Daoy (cell line): ENCODE measurements around the gene TRA2B. TPM values are rescaled to one million over a fixed set of nuclear protein-coding genes. Genes with fewer than 3 reads are reported as not detected.
"Not testable (repeated sequence)": the region's sequence is repeated elsewhere in the genome, so short reads cannot be mapped to it uniquely, and the experiment has no call there.

Source experiments
- DNase-seq: peaks from one replicate; pipeline ENCODE4 v3.0.0-alpha.2; 2015; ENCODE audit warnings: low read depth
- total RNA-seq: library from RNA; depleted of rRNA; stranded (reverse); fragments of >200 nt; shearing (Covaris generic); gene quantifications from 2 replicates; pipeline ENCODE4 v1.2.3, GENCODE V29; 2014

TRA2B gene
- total RNA-seq, 1 experiment from 2014 or later = 296 TPM

DNA sequence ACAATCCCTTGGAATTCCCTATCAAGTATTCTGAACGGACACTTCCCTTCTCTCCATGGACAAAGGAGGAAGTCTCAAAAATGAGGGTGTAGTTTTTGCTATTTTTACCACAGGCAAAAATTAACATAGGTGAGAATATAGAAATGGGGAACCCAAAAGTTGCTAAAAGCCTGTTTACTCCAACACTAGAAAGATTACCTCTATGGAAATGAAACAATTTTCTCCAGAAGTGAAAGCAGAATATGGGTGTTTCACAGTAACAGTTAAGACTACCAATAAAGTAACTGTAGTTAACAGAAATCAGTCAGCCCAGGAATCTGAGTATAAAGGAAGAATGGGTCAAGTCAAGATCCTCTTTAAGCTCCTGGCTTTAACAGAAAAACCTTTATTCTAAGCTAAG, 9.3 kb downstream of the TRA2B start:
- no peak for DNase-seq

DNA sequence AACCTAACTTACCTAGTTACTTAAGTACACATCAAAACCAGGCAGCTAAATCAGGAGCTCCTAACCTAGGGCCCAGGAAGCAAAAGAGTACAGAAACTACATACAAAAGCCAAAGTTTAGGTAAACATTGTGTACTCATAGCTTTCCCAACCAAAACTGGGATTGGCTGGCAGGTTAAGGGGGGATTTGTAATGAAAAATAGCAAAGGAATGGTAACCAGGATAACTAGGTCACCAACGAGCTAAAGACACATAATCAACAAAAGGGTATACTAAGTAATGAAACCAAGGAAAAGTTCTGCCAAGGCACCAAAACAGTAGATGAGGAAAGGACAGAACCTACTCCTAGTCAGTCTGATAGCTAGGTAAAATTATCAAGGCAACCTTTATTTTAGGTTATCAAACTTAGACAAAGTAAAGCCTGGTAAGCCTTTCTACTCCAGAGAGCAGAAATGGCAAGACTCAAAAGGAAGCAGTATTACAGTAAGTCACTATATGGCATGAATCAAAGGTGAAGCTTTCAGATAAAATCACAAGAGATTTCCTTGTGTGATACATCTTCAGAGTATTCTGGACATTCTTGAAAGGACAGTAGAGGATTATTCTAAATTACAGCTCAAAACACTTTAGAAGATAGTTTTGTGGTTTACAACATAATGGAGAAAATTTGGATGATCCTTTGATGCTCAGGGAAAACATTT, 10.2 kb downstream of the TRA2B start:
- DNase-seq = no peak

DNA sequence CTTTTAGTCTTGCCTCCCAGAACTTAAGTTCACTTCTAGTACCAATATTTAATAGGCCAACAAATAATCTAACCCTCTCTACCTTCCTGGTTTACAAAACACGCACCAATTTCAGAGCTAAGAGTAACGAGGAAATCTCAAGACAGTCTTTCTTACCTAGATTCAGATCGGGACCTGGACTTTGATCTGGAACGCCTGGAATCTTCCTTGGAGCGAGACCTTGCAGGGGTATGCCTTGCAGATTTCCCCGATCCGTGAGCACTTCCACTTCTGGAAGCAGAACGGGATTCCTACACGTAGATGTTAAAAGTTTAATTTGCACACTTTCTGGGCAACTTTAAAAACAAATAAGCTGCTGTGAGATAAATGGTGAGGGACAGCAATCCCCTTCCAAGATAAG, 11.4 kb downstream of the TRA2B start:
- DNase-seq = no peak

DNA sequence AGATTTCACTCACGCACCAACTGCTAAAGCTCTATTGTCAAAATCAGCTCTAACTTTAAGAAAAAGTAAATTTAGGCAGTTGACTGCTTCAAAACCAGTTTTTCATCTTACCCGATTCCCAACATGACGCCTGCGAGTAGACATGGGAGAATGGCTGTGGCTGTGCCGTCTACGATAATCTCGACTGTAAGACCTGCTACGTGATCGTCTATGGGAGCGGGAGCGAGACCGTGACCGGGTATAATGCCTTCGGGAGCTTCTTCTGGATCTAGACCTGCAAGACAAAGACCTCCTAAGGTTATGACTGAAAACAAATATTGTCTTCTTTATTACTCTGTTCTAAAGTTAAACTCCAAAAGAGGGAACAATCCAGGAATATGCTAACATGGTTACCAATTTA, 12.5 kb downstream of the TRA2B start:
- no peak for DNase-seq

DNA sequence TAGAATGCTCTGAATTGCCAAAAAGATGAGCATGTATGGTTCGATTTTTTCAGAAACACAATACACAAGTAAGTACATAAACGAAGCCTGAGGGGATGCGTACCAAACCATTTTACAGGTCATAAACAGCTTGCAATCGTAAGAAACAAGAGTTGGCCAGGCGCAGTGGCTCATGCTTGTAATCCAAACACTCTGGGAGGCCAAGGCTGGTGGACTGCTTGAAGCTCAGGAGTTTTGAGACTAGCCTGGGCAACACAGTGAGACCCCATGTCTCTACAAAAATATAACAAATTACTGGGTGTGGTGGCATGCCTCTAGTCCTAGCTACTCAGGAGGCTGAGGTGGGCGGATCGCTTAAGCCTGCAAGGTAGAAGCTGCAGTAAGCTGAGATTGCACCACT, 13.4 kb downstream of the TRA2B start:
- DNase-seq = no peak

DNA sequence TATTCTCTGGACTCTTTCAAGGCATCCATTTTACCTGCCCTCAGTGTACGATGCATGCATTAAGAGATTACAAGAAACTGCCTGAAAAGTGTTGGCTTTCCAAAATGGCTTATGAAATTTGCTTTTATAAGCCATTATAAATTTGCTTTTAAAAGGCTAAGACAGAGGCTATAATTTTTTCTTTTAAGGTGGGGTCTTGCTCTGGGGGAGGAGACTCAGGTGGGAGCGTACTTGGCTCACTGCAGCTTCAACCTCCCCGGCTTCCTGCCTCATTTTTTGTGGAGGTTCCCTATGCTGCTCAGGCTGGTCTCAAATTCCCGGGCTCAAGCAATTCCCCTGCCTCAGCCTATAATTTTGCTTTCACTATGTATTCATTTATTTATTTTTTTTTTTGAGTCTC, 17.6 kb downstream of the TRA2B start:
- DNase-seq = no peak

DNA sequence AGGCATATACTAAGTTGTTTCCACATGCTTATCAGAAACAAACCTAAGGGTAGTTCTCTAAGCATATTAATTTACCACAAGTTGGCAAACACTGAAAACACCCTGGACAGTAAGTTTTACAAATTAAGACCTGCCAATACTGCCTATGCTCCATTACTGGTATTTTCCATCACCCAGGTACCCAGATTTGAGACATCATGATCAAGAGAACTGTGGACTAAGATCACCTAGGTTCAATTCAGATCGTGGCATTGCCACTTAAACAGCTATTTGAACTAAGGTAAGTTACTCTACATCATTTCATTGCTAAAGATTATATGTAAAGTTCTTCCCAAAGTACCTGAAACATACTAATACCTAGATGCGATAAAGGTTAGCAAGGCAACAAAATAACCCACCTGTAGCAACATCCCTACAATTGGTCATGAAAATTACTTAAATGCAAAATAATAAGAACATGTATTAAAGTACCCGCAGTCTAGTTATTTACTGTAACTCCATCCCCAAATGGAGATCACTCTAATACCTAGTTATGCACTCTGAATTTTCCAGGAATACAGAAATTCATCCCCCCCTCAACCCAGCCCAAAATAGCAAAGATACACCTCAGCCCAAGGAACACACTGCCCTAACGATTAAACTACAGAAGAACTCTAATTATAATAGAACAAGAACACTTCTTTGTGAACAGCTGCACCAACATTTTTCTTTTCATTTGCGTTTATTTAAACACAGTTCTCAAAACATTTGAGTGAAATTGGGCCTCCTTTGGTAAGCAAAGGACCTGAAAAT, 21.6 kb downstream of the TRA2B start:
- no peak for DNase-seq

DNA sequence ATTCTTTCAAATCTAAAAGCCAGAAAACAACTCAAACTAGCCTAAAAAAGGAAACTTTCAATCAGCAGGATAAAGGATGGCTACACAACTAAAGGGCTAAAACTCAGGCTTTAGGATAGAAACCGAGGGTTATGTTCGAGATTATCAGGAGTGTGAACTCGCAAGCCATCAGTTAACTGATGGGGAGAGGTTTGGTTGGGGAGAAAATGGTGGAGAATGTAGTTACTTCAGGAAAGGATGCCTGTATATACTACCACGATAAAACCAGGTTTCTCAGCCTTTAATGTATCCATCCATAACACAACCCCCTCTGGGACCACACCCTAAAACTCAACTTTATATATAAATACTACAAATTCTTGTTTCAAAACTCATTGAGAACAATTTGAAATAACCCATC, 22.2 kb downstream of the TRA2B start:
- no peak for DNase-seq

DNA sequence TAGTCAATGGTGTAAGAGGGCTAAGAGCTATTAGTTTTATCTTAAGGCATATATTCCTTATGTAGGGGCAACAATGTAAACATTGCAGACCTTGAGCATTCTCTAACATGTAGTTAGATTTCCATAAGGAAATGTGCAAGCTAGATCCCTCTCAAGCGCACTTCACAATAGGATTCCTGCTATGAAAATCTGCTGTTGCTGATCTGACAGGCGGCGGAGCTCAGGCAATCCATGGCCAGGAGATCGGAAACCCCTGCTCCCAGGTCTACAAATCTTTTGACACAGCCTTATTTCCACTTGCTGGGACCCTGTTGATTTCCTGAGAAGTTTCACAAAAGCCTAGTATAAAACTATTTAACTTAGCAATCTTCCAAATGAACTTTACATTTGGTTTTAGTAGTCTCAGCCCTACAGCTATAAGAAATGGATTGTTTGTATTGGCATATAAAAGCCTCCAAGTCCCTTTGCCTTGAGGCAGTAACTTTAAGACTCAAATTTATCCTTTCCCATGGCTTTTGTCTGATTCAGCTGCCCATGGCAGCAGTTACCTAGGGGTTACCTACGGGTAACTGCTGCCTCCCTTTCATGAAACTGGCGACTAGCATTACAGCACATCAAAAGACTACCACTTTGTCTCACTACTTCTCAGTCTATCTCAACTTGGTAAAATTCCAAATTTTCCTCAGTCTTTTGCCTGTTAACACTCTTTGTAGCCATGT, 22.7 kb downstream of the TRA2B start:
- no peak for DNase-seq

DNA sequence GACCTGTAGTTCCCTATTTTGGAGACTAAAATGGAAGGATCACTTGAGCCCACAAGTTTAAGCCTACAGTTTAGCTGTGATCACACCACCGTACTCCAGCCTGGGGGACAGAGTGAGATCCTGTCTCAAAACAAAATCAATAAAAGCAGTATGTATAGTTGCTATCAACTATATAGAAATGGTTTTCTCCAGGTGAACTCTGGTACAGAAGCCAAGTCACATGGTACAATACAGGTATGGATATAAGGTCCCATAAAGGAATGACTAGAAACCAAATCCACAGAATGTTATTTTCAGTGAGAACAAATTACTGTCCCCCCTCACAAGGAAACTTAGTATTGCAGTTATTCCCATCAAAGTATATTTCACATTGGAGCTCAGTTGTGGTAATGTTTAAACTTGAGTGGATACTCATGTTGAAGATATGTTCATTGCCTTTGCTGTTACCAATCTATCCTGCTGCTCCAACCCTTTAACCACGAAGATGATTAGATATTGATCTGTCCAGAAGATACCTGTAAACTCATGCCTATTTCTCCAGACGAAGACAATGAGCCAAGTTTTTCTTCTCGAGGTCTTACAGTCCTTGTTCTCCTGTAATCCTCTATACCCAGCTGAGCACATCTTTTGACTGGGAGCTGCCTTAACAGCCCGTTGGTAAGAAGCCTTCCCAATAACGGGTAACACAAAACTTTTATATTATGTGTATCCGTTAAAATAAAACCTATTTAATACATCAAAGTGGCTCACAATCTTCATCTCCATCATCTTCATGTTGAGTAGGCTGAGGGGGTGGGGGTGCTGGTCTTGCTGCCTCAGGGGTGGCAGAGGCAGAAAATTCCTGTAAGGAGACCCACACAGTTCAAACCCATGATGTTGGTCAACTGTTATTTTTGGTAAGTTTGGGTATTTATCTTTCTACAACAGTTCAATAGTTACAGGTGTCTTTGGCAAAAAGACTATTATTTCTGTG, 24.6 kb downstream of the TRA2B start:
- no peak for DNase-seq

DNA sequence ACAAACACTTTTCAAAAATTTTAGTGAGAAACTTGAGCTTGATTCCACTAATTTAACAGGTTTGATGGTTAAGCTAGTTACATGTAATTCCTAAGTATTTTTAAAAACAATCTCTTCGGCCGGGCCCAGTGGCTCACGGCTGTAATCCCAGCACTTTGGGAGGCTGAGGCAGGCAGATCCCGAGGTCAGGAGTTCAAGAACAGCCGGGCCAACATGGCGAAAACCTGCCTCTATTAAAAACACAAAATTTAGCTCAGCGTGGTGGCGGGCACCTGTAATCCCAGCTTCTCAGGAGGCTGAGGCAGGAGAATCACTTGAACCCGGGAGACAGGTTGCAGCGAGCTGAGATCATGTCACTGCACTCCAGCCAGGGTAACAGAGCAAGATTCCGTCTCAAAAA, 25.3 kb downstream of the TRA2B start:
- no peak for DNase-seq

DNA sequence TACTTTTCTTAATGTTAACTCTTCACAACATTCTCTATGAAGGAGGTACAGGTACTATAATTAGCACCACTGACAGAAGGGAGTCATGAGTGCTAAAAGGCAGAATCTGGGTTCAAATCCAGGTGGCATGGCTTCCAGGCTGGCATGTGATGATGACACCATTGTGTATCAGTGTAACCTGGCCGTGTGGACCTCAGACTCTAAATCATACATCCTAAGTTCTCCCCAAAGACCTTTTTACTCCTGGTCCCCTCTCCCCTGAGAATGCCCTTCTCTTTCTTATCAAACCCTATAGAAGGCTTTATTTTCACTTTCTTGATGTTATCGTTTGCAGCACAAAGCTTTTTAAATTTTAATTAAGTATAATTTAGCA, 26.8 kb downstream of the TRA2B start:
- DNase-seq = not testable (repeated sequence)

DNA sequence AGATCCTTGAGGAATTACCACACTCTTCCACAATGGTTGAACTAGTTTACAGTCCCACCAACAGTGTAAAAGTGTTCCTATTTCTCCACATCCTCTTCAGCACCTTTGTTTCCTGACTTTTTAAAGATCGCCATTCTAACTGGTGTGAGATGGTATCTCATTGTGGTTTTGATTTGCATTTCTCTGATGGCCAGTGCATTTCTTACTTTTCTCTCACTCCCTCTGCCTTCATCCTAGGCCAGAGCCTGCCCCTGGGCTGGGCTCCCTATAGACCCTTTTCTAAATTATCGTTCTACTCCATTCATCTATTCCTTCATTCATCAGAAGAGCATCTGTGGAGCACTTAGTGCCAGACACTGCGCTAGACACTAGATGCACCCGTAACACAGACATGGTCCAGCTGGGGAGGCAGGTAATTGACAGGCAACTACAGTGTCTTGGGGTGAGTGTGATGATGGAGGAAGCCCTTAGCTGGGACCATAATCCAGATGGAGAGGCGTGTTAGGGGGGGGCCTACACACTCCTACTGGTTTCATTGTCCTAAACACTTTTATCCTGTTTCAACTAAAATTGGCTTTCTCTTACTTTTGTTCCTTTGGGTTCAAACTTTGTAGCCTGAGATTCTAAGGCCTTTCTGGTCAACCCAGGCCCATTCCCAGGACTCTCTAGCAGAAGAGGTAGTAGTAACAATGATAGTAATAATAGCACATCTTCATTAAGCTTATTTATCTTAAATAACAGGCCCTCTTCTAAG, 27.3 kb downstream of the TRA2B start:
- DNase-seq = not testable (repeated sequence)

DNA sequence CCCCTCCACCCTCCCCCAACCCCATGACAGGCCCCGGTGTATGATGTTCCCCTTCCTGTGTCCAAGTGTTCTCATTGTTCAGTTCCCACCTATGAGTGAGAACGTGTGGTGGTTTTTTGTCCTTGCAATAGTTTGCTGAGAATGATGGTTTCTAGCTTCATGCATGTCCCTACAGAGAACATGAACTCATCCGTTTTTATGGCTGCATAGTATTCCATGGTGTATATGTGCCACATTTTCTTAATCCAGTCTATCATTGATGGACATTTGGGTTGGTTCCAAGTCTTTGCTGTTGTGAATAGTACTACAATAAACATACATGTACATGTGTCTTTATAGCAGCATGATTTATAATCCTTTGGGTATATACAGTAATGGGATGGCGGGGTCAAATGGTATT, 27.9 kb downstream of the TRA2B start:
- DNase-seq = not testable (repeated sequence)

DNA sequence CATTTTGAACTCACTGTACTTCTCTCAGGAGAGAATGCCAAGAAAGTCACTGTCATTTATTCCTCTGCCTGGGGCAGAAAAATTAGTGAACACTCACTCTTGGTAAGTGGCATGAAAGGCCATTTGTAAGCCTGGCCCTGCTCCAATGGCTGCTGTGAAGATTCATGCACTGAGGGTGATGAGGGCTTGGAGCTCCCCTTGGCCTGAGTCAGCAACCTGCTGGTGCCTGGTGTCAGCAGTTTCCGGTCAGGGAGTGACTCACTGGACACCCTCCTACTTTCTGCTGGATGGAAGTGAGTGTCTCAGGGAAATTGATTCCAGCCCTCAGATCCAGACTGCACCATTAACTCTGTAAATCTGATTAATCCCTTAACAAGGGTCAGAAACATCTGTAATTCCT, 37.6 kb downstream of the TRA2B start:
- peak; percentile 97 for DNase-seq

DNA sequence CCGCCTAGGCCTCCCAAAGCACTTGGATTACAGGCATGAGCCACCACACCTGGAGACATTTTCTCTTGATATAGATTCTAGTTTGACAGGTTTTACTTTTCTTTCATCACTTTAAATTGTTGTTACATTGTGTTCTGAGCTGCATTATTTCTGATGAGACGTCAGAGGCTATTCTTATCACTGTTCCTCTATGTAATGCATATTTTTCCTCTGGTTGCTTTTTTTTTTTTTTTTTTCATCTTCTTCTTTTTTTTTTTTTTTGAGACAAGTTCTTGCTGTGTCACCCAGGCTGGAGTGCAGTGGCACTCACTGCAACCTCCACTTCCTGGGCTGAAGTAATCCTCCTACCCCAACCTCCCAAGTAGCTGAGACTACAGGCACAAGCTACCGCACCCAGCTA, 41.2 kb downstream of the TRA2B start:
- DNase-seq = no peak

DNA sequence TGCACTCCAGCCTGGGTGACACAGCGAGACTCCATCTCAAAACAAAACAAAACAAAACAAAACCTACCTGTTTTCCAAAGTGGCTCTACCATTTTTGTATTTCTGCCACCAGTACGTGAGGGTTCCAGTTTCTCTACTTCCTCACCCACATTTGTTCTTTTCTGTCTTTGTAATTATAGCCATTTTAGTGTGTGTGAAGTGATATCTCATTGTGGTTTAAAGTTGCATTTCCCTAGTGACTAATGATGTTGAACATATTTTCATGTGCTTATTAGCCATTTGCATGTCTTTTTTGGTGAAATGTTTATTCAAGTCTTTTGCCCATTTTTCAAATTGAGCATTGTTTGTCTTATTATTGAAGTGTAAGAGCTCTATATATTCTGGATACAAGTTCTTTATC, 50.7 kb downstream of the TRA2B start:
- no peak for DNase-seq

DNA sequence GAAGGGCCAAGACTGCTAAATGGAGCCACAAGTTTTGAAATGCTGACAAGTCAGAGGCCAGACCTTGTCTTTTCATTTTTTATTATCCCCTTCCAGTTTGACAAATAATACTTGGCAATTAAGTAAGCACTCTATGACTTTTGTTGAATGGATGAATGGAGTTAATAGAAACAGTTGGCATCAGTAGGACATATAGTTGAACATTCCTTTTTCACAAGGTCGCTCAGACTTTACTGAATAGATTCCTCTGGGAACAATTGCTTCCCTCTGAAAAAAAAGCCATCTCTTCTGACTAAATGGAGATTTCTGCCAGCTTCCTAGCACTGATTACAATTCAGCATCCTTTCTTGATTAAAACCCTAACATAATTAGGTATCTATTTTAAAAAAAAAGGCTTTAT, 53.2 kb downstream of the TRA2B start:
- DNase-seq = no peak

DNA sequence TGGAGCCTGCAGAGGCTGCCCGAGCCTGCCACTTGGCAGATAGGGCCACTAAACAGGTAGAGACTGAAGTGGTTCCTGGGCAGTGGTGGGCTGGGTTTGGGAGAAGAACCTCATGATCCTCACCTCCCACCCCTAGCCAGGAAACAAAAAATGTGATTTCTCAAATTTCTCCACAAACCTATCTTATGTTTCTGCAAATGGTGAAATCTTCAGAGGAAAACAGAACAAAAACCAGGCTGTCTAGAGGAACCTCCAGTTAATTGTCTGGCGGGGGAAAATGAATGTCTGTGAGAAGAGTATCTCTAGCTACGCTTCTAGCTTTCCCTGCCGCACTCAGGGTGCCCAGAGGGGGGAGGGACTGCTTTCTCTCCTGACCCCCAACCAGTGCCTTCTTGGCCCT, 55.9 kb downstream of the TRA2B start:
- no peak for DNase-seq

DNA sequence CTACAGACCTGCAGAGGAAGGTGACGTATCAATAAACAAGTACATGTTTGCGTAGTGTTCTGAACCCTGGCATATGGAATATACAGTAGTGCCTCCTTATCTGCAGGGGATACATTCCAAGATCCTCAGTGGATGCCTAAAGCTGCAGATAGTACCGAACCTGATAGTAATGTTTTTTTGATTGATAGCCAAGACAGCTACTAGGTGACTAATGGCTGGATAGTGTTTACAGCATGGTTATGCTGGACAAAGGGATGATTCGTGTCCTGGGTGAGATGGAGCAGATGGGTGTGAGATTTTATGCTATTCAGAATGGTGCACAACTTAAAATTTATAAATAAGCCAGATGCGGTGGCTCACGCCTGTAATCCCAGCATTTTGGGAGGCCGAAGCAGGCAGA, 57.2 kb downstream of the TRA2B start:
- DNase-seq = no peak

DNA sequence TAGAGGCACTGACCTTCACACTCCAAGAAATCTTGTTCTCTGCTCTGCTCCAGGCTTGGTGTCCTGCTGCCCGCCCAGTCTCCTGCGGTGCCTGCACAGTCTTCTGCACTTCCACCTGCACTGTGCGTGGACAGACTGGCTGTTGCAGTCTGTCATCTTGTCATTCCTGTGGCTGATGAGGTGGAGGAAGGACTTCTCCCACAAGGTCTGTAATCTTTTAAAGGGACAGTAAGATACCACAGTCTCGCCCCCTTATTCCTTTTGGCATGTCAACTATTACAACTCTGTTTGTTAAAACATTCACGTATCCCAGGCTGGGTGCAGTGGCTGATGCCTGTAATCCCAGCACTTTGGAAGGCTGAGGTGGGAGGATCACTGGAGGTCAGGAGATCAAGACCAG, 58.9 kb downstream of the TRA2B start:
- DNase-seq = peak; percentile 14
